Measurements from ENCODE around the gene TGIF1. TPM values are rescaled to one million over a fixed set of nuclear protein-coding genes. Genes with fewer than 3 reads are reported as not detected.

TGIF1 gene
- total and polyA plus RNA-seq, 9 donors: 36.2 to 53.3 (median 47.0) TPM

GRCh38 chr18:3494245-3494526 lies 44.2 kb downstream of the TGIF1 start:
- WGBS (ENCODE audit: insufficient coverage): no CpG with 5 or more reads among the region's 4 CpGs
- Histone ChIP-seq H3K27ac (ENCODE audit: low read length) (no peak overlapping the region), H3K9me3 (replicated peaks; ENCODE audit: control insufficient read depth, low read depth, low read length) (no peaks in the 10 kb centered on the region), H3K4me1 (ENCODE audit: control insufficient read depth, insufficient read depth, low read length) (peaks cover 3% of the 10 kb centered on the region), H3K4me3 (ENCODE audit: low read length) (no peak overlapping the region), H3K36me3 (ENCODE audit: control insufficient read depth, insufficient read depth, low read length) (no peaks in the 10 kb centered on the region), H3K27me3 (ENCODE audit: control insufficient read depth, insufficient read depth, low read length) (peaks cover 3% of the 10 kb centered on the region)
- no peak for DNase-seq

- no peak overlapping the region for H3K4me3 ChIP-seq (ENCODE audit: low read length)
- peaks cover 4% of the 10 kb centered on the region for H3K27me3 ChIP-seq (ENCODE audit: control insufficient read depth, insufficient read depth, low read length)
- H3K36me3 ChIP-seq (ENCODE audit: control insufficient read depth, insufficient read depth, low read length): no peaks in the 10 kb centered on the region
- DNase-seq: no peak
- H3K9me3 ChIP-seq (replicated peaks; ENCODE audit: control insufficient read depth, low read depth, low read length): no peaks in the 10 kb centered on the region
- peaks cover 5% of the 10 kb centered on the region for H3K4me1 ChIP-seq (ENCODE audit: control insufficient read depth, insufficient read depth, low read length)
- no peak overlapping the region for H3K27ac ChIP-seq (ENCODE audit: low read length)
- WGBS (ENCODE audit: insufficient coverage): no CpG with 5 or more reads among the region's 5 CpGs
Observed at GRCh38 chr18:3494569-3494968, 44.6 kb downstream of the TGIF1 start.

DNA sequence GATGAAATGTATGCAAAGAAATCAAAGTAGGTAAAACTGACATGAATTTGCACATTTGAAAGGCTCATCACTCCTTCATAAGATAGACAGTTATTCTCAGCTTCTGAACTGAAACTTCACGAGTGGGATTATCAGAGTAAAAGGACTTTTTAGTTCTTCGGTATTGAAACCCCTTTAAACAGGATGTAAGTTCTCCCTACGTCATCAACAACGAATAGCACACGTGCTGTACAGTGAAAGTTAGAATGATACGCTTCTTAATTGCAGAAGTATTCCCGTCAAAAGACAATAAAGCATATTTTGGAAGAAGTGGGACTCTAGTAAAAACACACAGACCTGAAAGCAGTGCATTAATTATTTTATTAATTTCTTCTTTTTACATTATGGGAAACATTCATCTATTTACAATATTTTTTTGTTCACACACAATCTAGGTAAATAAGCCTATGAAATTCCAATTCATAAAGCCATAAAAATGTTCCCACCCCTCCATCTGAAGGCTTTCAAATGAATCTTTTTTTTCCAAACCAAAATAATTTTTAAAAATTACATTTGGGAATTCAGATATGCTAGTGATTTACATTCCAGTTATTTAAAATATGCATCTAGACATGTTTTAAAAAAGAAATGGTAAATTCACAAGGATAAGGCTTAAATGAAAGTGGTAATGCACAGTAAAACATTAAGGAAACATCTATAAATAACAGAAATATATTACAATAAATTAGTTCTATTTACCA lies 45.9 kb downstream of the TGIF1 start:
- Histone ChIP-seq H3K9me3 (replicated peaks; ENCODE audit: control insufficient read depth, low read depth, low read length) (no peaks in the 10 kb centered on the region), H3K36me3 (ENCODE audit: control insufficient read depth, insufficient read depth, low read length) (no peaks in the 10 kb centered on the region), H3K27me3 (ENCODE audit: control insufficient read depth, insufficient read depth, low read length) (peaks cover 5% of the 10 kb centered on the region), H3K4me3 (ENCODE audit: low read length) (no peak overlapping the region), H3K27ac (ENCODE audit: low read length) (no peak overlapping the region), H3K4me1 (ENCODE audit: control insufficient read depth, insufficient read depth, low read length) (peaks cover 7% of the 10 kb centered on the region)
- WGBS (ENCODE audit: insufficient coverage): no CpG with 5 or more reads among the region's 7 CpGs
- peak; percentile 24 for DNase-seq

DNA sequence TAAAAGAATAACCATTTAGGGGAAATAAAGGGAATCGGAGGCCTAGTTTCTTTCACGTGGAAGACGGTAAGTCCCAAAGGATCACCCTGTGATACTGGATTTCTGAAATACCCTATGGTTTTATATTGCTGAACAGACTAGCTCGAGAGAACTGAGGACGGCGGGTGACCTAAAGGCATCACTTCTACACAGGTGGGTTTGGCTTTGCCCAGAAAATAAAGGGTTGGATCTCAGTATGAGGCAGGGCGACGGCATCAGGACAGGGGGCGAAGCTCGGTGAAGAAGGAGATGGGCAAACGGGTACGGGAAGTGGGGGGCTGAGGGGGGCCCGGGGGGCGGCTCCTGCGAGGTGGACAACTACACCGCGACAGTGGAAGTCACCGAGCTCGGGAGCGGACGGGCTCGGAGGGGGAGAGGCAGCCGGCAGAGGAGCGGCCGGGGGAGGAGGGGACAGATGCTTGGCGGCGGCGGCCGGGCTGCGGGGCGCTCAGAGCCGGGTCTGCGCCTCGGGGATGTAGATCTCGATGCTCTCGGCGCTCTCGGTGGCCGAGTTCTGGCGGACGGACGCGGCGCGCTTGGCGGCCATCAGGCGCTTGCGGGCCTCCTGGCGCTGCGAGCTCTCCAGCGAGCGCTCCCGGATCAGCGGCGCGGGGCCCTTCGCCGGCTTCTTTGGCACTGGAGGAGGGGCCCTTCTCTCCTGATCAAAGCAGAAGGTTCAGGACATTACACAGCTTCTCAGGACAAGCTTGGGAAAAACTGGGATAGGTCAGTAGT lies 48.9 kb downstream of the TGIF1 start:
- H3K27ac ChIP-seq (ENCODE audit: low read length): no peak overlapping the region
- 8% methylated on average over 58 of the region's 58 CpGs for WGBS (ENCODE audit: insufficient coverage)
- H3K27me3 ChIP-seq (ENCODE audit: control insufficient read depth, insufficient read depth, low read length): peaks cover 5% of the 10 kb centered on the region
- H3K36me3 ChIP-seq (ENCODE audit: control insufficient read depth, insufficient read depth, low read length): no peaks in the 10 kb centered on the region
- H3K4me3 ChIP-seq (ENCODE audit: low read length): peak overlapping the region; percentile 33
- no peaks in the 10 kb centered on the region for H3K9me3 ChIP-seq (replicated peaks; ENCODE audit: control insufficient read depth, low read depth, low read length)
- peaks cover 7% of the 10 kb centered on the region for H3K4me1 ChIP-seq (ENCODE audit: control insufficient read depth, insufficient read depth, low read length)
- peak; percentile 64 for DNase-seq

- Histone ChIP-seq H3K27me3 (ENCODE audit: control insufficient read depth, insufficient read depth, low read length) (peaks cover 5% of the 10 kb centered on the region), H3K4me3 (ENCODE audit: low read length) (peak overlapping the region; percentile 33), H3K4me1 (ENCODE audit: control insufficient read depth, insufficient read depth, low read length) (peaks cover 7% of the 10 kb centered on the region), H3K36me3 (ENCODE audit: control insufficient read depth, insufficient read depth, low read length) (no peaks in the 10 kb centered on the region), H3K27ac (ENCODE audit: low read length) (no peak overlapping the region), H3K9me3 (replicated peaks; ENCODE audit: control insufficient read depth, low read depth, low read length) (no peaks in the 10 kb centered on the region)
- DNase-seq: peak; percentile 22
- 0% methylated on average over 2 of the region's 10 CpGs for WGBS (ENCODE audit: insufficient coverage)
Observed at GRCh38 chr18:3499501-3499900, 49.5 kb downstream of the TGIF1 start.

GRCh38 chr18:3500016-3500415 lies 50.0 kb downstream of the TGIF1 start:
- Histone ChIP-seq H3K4me1 (ENCODE audit: control insufficient read depth, insufficient read depth, low read length) (peaks cover 7% of the 10 kb centered on the region), H3K4me3 (ENCODE audit: low read length) (no peak overlapping the region), H3K9me3 (replicated peaks; ENCODE audit: control insufficient read depth, low read depth, low read length) (no peaks in the 10 kb centered on the region), H3K36me3 (ENCODE audit: control insufficient read depth, insufficient read depth, low read length) (no peaks in the 10 kb centered on the region), H3K27ac (ENCODE audit: low read length) (no peak overlapping the region), H3K27me3 (ENCODE audit: control insufficient read depth, insufficient read depth, low read length) (peaks cover 5% of the 10 kb centered on the region)
- WGBS (ENCODE audit: insufficient coverage): 78% methylated on average over 3 of the region's 5 CpGs
- no peak for DNase-seq

GRCh38 chr18:3502650-3503049 lies 52.7 kb downstream of the TGIF1 start:
- Histone ChIP-seq H3K4me1 (ENCODE audit: control insufficient read depth, insufficient read depth, low read length) (peaks cover 7% of the 10 kb centered on the region), H3K9me3 (replicated peaks; ENCODE audit: control insufficient read depth, low read depth, low read length) (no peaks in the 10 kb centered on the region), H3K27me3 (ENCODE audit: control insufficient read depth, insufficient read depth, low read length) (peaks cover 5% of the 10 kb centered on the region), H3K36me3 (ENCODE audit: control insufficient read depth, insufficient read depth, low read length) (no peaks in the 10 kb centered on the region), H3K4me3 (ENCODE audit: low read length) (no peak overlapping the region), H3K27ac (ENCODE audit: low read length) (no peak overlapping the region)
- no CpG with 5 or more reads among the region's 4 CpGs for WGBS (ENCODE audit: insufficient coverage)
- DNase-seq: no peak

- Histone ChIP-seq H3K27ac (ENCODE audit: low read length) (no peak overlapping the region), H3K36me3 (ENCODE audit: control insufficient read depth, insufficient read depth, low read length) (no peaks in the 10 kb centered on the region), H3K9me3 (replicated peaks; ENCODE audit: control insufficient read depth, low read depth, low read length) (no peaks in the 10 kb centered on the region), H3K4me3 (ENCODE audit: low read length) (no peak overlapping the region), H3K4me1 (ENCODE audit: control insufficient read depth, insufficient read depth, low read length) (peaks cover 10% of the 10 kb centered on the region), H3K27me3 (ENCODE audit: control insufficient read depth, insufficient read depth, low read length) (peaks cover under 1% of the 10 kb centered on the region)
- WGBS (ENCODE audit: insufficient coverage): 100% methylated on average over 1 of the region's 5 CpGs
- DNase-seq: no peak
Observed at GRCh38 chr18:3504637-3505036, 54.7 kb downstream of the TGIF1 start.

DNA sequence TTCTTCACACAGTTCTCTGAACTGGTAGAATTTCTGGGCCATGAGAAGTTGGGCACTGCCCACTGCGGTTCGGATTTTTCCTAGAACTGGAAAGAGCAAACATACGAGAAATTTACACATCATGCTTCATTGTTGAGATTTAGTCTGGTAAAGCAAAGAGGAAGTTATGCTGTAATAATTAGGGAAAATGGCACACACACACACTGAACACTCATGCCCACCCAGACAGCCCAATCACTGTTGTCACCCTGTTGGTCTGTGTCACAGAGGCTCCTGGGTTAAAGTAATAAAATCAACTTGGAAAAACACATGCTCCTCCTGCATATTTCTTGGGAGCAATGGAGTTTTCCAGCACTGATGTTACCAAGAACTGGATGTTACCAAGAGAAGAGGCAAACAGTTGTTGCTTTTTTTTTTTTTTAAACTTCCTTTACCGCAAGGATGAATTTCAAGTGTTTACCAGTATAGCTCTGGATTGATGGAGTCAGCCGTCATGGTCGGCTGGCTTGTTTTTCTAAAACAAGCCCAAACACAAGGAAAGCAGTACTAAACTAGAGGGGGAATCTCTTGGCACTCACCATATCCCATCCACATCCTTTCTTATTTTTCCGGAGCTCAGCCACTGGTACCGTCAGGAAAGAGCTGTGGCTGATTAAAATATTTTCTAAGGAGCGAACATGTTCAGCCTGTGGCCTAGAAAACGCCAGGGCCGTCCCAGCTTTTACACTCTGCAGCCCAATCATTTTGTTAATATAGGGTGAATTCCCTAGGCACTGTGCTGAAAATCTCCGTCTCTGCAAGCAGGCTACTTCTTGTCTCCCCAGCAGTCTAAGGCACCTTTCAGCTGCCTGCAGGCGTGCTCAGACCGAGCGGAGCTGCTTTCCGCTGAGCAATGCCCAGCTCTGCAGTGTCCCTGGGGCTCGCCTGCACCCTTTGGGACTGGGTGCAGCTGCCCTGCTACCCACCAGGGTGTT lies 58.9 kb downstream of the TGIF1 start:
- H3K9me3 ChIP-seq (replicated peaks; ENCODE audit: control insufficient read depth, low read depth, low read length): no peaks in the 10 kb centered on the region
- no peaks in the 10 kb centered on the region for H3K27me3 ChIP-seq (ENCODE audit: control insufficient read depth, insufficient read depth, low read length)
- 35% methylated on average over 6 of the region's 17 CpGs for WGBS (ENCODE audit: insufficient coverage)
- peaks cover 9% of the 10 kb centered on the region for H3K4me1 ChIP-seq (ENCODE audit: control insufficient read depth, insufficient read depth, low read length)
- no peak for DNase-seq
- no peak overlapping the region for H3K4me3 ChIP-seq (ENCODE audit: low read length)
- no peaks in the 10 kb centered on the region for H3K36me3 ChIP-seq (ENCODE audit: control insufficient read depth, insufficient read depth, low read length)
- H3K27ac ChIP-seq (ENCODE audit: low read length): peak overlapping the region; percentile 40

Data from muscle of leg (tissue), 11 donors.